SK-N-SH treated with all-trans-retinoic acid at 6 μM for 48 hours (cell line): ENCODE results near the gene NDUFS4.

Source experiments
- ATAC-seq: fragments of 200-7000 bp; cut with Tn5 transposase; 3 replicates; pipeline ENCODE4 v1.9.1; 2020; ENCODE audit warnings: mild to moderate bottlenecking, moderate library complexity
- ARNTL ChIP-seq: fragments of 450-650 bp; formaldehyde crosslinking; IDR thresholded peaks from 2 replicates; pipeline ENCODE4 v1.5.0; 2020; ENCODE audit warnings: low read depth, mild to moderate bottlenecking, moderate library complexity, borderline replicate concordance
- BACH2 ChIP-seq: fragments of 250-450 bp; sonication (Bioruptor Pico); IDR thresholded peaks from 2 replicates; pipeline ENCODE4 v1.9.0; 2021; ENCODE audit warnings: mild to moderate bottlenecking, borderline replicate concordance
- CREB5 ChIP-seq: fragments of 250-450 bp; sonication (Bioruptor Pico); IDR thresholded peaks from 2 replicates; pipeline ENCODE4 v1.5.1; 2020; ENCODE audit warnings: low read depth, mild to moderate bottlenecking, moderate library complexity
- CSDC2 ChIP-seq: fragments of 250-450 bp; sonication (Bioruptor Pico); IDR thresholded peaks from 2 replicates; pipeline ENCODE4 v1.5.0; 2020; ENCODE audit warnings: mild to moderate bottlenecking, moderate library complexity
- CSRNP3 ChIP-seq: fragments of 250-450 bp; sonication (Bioruptor Pico); IDR thresholded peaks from 2 replicates; pipeline ENCODE4 v1.5.1; 2021; ENCODE audit warnings: mild to moderate bottlenecking, moderate library complexity
- ESRRG ChIP-seq: fragments of 250-450 bp; sonication (Bioruptor Pico); IDR thresholded peaks from 2 replicates; pipeline ENCODE4 v1.6.1; 2021; ENCODE audit warnings: mild to moderate bottlenecking
- GLIS3 ChIP-seq: fragments of 250-450 bp; sonication (Bioruptor Pico); IDR thresholded peaks from 2 replicates; pipeline ENCODE4 v1.5.0; 2020; ENCODE audit warnings: mild to moderate bottlenecking, moderate library complexity
- ISL1 ChIP-seq: fragments of 250-450 bp; sonication (Bioruptor Pico); IDR thresholded peaks from 2 replicates; pipeline ENCODE4 v2.1.2; 2022; ENCODE audit warnings: mild to moderate bottlenecking, moderate library complexity
- OSR1 ChIP-seq: fragments of 250-450 bp; sonication (Bioruptor Pico); IDR thresholded peaks from 2 replicates; pipeline ENCODE4 v1.8.0; 2022; ENCODE audit warnings: moderate library complexity, mild to moderate bottlenecking, inconsistent platforms
- PATZ1 ChIP-seq: fragments of 250-450 bp; sonication (Bioruptor Pico); IDR thresholded peaks from 2 replicates; pipeline ENCODE4 v1.8.0; 2020; ENCODE audit warnings: mild to moderate bottlenecking, moderate library complexity, borderline replicate concordance
- POU6F1 ChIP-seq: fragments of 250-450 bp; sonication (Bioruptor Pico); IDR thresholded peaks from 2 replicates; pipeline ENCODE4 v1.8.0; 2021; ENCODE audit warnings: low read depth, mild to moderate bottlenecking, moderate library complexity, borderline replicate concordance
- PPARA ChIP-seq: fragments of 250-450 bp; sonication (Bioruptor Pico); IDR thresholded peaks from 2 replicates; pipeline ENCODE4 v1.5.0; 2020; ENCODE audit warnings: mild to moderate bottlenecking, borderline replicate concordance
- RARB ChIP-seq: fragments of 250-450 bp; sonication (Bioruptor Pico); IDR thresholded peaks from 2 replicates; pipeline ENCODE4 v1.8.0; 2021; ENCODE audit warnings: mild to moderate bottlenecking, moderate library complexity
- SNAI2 ChIP-seq: fragments of 250-450 bp; sonication (Bioruptor Pico); IDR thresholded peaks from 2 replicates; pipeline ENCODE4 v1.5.0; 2020; ENCODE audit warnings: mild to moderate bottlenecking, moderate library complexity
- TCF4 ChIP-seq: fragments of 250-450 bp; sonication (Bioruptor Pico); IDR thresholded peaks from 2 replicates; pipeline ENCODE4 v1.8.0; 2021; ENCODE audit warnings: mild to moderate bottlenecking, moderate library complexity, borderline replicate concordance
- TOX ChIP-seq: fragments of 250-450 bp; sonication (Bioruptor Pico); IDR thresholded peaks from 2 replicates; pipeline ENCODE4 v1.8.0; 2021; ENCODE audit warnings: mild to moderate bottlenecking, moderate library complexity, borderline replicate concordance
- TSHZ2 ChIP-seq: fragments of 250-450 bp; sonication (Bioruptor Pico); IDR thresholded peaks from 2 replicates; pipeline ENCODE4 v1.5.0; 2020; ENCODE audit warnings: mild to moderate bottlenecking, moderate library complexity
- ZC3H10 ChIP-seq: fragments of 250-450 bp; sonication (Bioruptor Pico); IDR thresholded peaks from 2 replicates; pipeline ENCODE4 v1.5.1; 2021; ENCODE audit warnings: mild to moderate bottlenecking, moderate library complexity
- ZFP3 ChIP-seq: fragments of 250-450 bp; sonication (Bioruptor Pico); IDR thresholded peaks from 2 replicates; pipeline ENCODE4 v1.5.0; 2020; ENCODE audit warnings: mild to moderate bottlenecking, moderate library complexity
- ZFP30 ChIP-seq: fragments of 450-650 bp; formaldehyde crosslinking; IDR thresholded peaks from 2 replicates; pipeline ENCODE4 v1.5.0; 2022; ENCODE audit warnings: mild to moderate bottlenecking, moderate library complexity
- ZNF565 ChIP-seq: fragments of 450-650 bp; formaldehyde crosslinking; conservative IDR thresholded peaks from 2 replicates; pipeline ENCODE4 v1.5.0; 2020; ENCODE audit warnings: low read depth, mild to moderate bottlenecking, moderate library complexity
- ZNF70 ChIP-seq: fragments of 450-650 bp; formaldehyde crosslinking; IDR thresholded peaks from 2 replicates; pipeline ENCODE4 v1.5.0; 2020; ENCODE audit warnings: mild to moderate bottlenecking, moderate library complexity
- ZNF8 ChIP-seq: fragments of 450-650 bp; formaldehyde crosslinking; IDR thresholded peaks from 2 replicates; pipeline ENCODE4 v1.5.0; 2020; ENCODE audit warnings: mild to moderate bottlenecking, moderate library complexity

NDUFS4 gene

DNA sequence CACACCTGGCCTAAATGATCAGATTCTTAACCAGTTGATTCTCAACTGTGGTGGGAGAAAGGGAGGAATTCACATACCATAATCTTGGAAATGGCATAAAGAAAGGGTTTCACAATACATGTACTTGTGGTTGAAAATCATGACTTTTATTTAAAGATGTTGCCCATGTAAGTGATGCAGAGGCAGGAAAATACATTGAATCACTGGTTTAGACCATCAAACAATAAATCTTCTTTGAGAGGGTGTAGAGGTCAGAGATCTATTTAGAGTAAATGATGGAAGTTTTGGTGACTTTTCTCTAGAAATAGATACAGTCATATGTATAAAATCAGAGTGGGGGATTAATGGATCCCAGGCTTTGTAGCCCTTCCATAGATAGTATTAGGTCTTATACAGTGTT, 15.4 kb downstream of the NDUFS4 start:
- no peak for TF ChIP-seq CREB5
- TF ChIP-seq ZNF8 (CRISPR knock-in tag), result no peak
- no peak for TF ChIP-seq BACH2 (CRISPR knock-in tag)
- TF ChIP-seq ZFP30, result no peak
- TF ChIP-seq OSR1 (CRISPR knock-in tag), result no peak
- TF ChIP-seq GLIS3 (CRISPR knock-in tag), result no peak
- no peak for TF ChIP-seq SNAI2
- no peak for ATAC-seq

DNA sequence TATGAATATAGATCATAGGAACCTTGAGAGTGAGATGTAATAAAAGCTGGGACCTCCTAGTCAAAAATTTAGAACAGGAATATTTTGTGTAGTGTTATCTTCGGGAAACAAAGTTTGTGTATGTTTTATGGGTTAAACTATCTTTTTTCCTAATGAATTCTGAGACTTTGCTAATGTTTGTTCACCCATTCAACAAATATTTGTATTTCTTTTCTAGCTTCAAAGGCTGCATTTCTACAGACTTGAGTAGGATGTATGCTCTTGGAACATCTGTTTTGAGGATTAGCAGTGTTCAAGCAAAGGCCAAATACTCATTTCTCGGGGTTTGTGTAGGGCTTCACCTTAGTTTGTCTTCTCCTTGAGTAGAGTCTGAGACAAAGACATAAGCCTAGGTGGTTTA, 16.2 kb downstream of the NDUFS4 start:
- TF ChIP-seq ISL1 (CRISPR knock-in tag) (no peak), ZFP30 (no peak), TOX (CRISPR knock-in tag) (no peak), CREB5 (no peak), ZFP3 (CRISPR knock-in tag) (no peak), CSDC2 (CRISPR knock-in tag) (no peak)
- TF ChIP-seq, all 23 proteins: peak for 0
- no peak for ATAC-seq

GRCh38 chr5:53578854-53579253, 18.4 kb downstream of the NDUFS4 start:
- no peak for ATAC-seq
- TF ChIP-seq POU6F1 (CRISPR knock-in tag), result no peak
- no peak for TF ChIP-seq CSRNP3 (CRISPR knock-in tag)
- no peak for TF ChIP-seq TOX (CRISPR knock-in tag)
- no peak for TF ChIP-seq ZNF565 (CRISPR knock-in tag)
- TF ChIP-seq OSR1 (CRISPR knock-in tag), result no peak
- TF ChIP-seq PPARA (CRISPR knock-in tag), result no peak
- no peak for TF ChIP-seq CSDC2 (CRISPR knock-in tag)
- no peak for TF ChIP-seq ZNF70 (CRISPR knock-in tag)
- no peak for TF ChIP-seq ARNTL (CRISPR knock-in tag)
- no peak for TF ChIP-seq ZC3H10 (CRISPR knock-in tag)
- TF ChIP-seq GLIS3 (CRISPR knock-in tag), result no peak
- no peak for TF ChIP-seq ZFP30
- no peak for TF ChIP-seq PATZ1
- no peak for TF ChIP-seq RARB (CRISPR knock-in tag)
- TF ChIP-seq BACH2 (CRISPR knock-in tag), result no peak
- TF ChIP-seq TCF4, result no peak
- TF ChIP-seq SNAI2, result no peak
- TF ChIP-seq CREB5, result no peak
- TF ChIP-seq ZFP3 (CRISPR knock-in tag), result no peak

GRCh38 chr5:53580547-53580946, 20.1 kb downstream of the NDUFS4 start:
- ATAC-seq, result no peak
- TF ChIP-seq TSHZ2 (CRISPR knock-in tag) (no peak), BACH2 (CRISPR knock-in tag) (no peak), OSR1 (CRISPR knock-in tag) (no peak), TCF4 (no peak), SNAI2 (no peak), ESRRG (CRISPR knock-in tag) (no peak), ISL1 (CRISPR knock-in tag) (no peak), PPARA (CRISPR knock-in tag) (no peak), CSRNP3 (CRISPR knock-in tag) (no peak), ZFP30 (no peak)
